GM12891 (cell line): ENCODE data around the gene CHMP1A.

Experiments
- POLR2A ChIP-seq: IDR thresholded peaks from 2 replicates; pipeline ENCODE4 v1.6.1; 2011; ENCODE audit warnings: low read depth, low read length, control low read depth
- POU2F2 ChIP-seq: IDR thresholded peaks from 2 replicates; pipeline ENCODE4 v1.6.1; 2011; ENCODE audit warnings: low read depth, mild to moderate bottlenecking, control low read depth, low read length, moderate library complexity

GRCh38 chr16:89706518-89707260 lies 49.2 kb upstream of the CHMP1A start:
- TF ChIP-seq POLR2A, result no peak
- TF ChIP-seq POU2F2, result no peak
